Thoracic aorta (tissue), 2 donors: Measurements from ENCODE around the gene GHITM. TPM values are rescaled to one million over a fixed set of nuclear protein-coding genes. Genes with fewer than 3 reads are reported as not detected.

Experiments used
- ATAC-seq: fragments of 150-250 bp; one replicate; pipeline ENCODE4 v1.8.0; 2017; ENCODE audit warnings: low read depth; ENCODE audit not compliant: insufficient number of reproducible peaks, low FRiP score
- DNase-seq: peaks from one replicate; pipeline ENCODE4 v3.0.0-alpha.2; 2020; ENCODE audit warnings: low spot score
- H3K27ac ChIP-seq, 2 donors: fragments of 200-600 bp; sonication (generic); 1 replicate in 1 of 2; 2 replicates in 1 of 2; pipeline ENCODE4 v1.5.1; 2016; ENCODE audit warnings: mild to moderate bottlenecking in 2 of 2, moderate library complexity in 2 of 2
- H3K27me3 ChIP-seq: fragments of 200-600 bp; sonication (generic); replicated peaks from 2 replicates; pipeline ENCODE4 v1.6.0; 2016; ENCODE audit warnings: mild to moderate bottlenecking; ENCODE audit not compliant: insufficient read depth
- H3K36me3 ChIP-seq: fragments of 200-600 bp; sonication (generic); one replicate; pipeline ENCODE4 v1.5.1; 2016
- H3K4me1 ChIP-seq, 2 donors: fragments of 200-600 bp; sonication (generic); 1 replicate in 1 of 2; 2 replicates in 1 of 2; pipeline versions ENCODE4 v1.5.1 to v1.6.0; 2016; ENCODE audit warnings: low read depth in 2 of 2, mild to moderate bottlenecking in 1 of 2; ENCODE audit not compliant: control insufficient read depth in 1 of 2
- H3K4me3 ChIP-seq: fragments of 200-600 bp; sonication (generic); 2 replicates; pipeline ENCODE4 v1.5.1; 2016; ENCODE audit warnings: mild to moderate bottlenecking
- H3K9me3 ChIP-seq: fragments of 200-600 bp; sonication (generic); 2 replicates; pipeline ENCODE4 v1.5.1; 2016
- total RNA-seq, 2 donors: library from RNA; depleted of rRNA; stranded (reverse); fragments of >200 nt; gene quantifications; one replicate each; pipeline versions ENCODE4 v1.1.0 to v1.2.3, GENCODE V29; 2016
- TF ChIP-seq, protein P1 (sequence below): fragments of 200-600 bp; sonication (generic); IDR thresholded peaks from one replicate; pipeline ENCODE4 v1.5.1; 2019; ENCODE audit warnings: antibody characterized with exemption

GHITM gene
- total RNA-seq, 2 donors from 2014 or later = 114 to 116 TPM

GRCh38 chr10:84197643-84198042 lies 58.3 kb downstream of the GHITM start:
- no peak for ATAC-seq
- TF ChIP-seq, protein P1, sequence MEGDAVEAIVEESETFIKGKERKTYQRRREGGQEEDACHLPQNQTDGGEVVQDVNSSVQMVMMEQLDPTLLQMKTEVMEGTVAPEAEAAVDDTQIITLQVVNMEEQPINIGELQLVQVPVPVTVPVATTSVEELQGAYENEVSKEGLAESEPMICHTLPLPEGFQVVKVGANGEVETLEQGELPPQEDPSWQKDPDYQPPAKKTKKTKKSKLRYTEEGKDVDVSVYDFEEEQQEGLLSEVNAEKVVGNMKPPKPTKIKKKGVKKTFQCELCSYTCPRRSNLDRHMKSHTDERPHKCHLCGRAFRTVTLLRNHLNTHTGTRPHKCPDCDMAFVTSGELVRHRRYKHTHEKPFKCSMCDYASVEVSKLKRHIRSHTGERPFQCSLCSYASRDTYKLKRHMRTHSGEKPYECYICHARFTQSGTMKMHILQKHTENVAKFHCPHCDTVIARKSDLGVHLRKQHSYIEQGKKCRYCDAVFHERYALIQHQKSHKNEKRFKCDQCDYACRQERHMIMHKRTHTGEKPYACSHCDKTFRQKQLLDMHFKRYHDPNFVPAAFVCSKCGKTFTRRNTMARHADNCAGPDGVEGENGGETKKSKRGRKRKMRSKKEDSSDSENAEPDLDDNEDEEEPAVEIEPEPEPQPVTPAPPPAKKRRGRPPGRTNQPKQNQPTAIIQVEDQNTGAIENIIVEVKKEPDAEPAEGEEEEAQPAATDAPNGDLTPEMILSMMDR = no peak
- peaks cover 6 to 14% of the 10 kb centered on the region in 2 donors for H3K4me1 ChIP-seq
- no peak for DNase-seq
- H3K9me3 ChIP-seq = no peaks in the 10 kb centered on the region
- H3K36me3 ChIP-seq = no peaks in the 10 kb centered on the region
- no peak overlapping the region for H3K4me3 ChIP-seq
- H3K27ac ChIP-seq = no peak overlapping the region
- no peaks in the 10 kb centered on the region for H3K27me3 ChIP-seq

DNA sequence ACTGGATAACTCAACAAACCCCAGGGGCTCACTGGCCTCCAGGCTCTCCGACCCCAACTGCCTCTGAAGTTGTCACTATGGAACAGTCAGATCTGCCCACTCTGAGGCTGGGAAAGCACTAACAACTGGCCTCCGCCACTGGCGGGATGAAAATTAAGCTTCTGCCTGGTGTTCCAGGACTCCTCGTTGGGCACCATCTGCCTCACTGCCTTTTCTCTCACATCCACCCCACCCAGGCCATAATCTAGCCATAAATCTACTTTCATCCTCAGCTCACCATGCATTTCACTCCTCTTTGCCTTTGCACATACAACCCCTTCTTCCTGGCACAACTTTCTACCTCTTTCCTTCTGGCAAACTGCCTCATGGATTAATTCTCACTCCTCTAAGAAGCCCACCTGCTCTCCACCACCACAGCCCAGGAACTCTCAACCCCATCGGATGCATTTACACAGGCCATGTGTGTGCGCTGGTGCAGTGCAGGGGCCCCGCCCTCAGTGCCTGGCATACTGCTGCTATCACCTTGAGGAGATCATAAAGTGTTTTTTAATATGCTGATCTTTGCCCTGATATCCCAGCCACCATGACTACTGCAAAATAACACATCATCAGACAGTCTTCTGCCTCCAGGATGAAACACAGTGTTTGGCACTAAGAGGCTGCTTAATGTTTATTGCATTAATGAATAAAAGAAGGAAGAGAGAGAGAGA lies 59.1 kb downstream of the GHITM start:
- Histone ChIP-seq H3K4me3 (no peak overlapping the region), H3K4me1 (peaks cover 6 to 14% of the 10 kb centered on the region in 2 donors), H3K36me3 (no peaks in the 10 kb centered on the region), H3K9me3 (no peaks in the 10 kb centered on the region), H3K27ac (no peak overlapping the region), H3K27me3 (no peaks in the 10 kb centered on the region)
- TF ChIP-seq, protein P1 = no peak
- ATAC-seq (no peak), DNase-seq (no peak)

DNA sequence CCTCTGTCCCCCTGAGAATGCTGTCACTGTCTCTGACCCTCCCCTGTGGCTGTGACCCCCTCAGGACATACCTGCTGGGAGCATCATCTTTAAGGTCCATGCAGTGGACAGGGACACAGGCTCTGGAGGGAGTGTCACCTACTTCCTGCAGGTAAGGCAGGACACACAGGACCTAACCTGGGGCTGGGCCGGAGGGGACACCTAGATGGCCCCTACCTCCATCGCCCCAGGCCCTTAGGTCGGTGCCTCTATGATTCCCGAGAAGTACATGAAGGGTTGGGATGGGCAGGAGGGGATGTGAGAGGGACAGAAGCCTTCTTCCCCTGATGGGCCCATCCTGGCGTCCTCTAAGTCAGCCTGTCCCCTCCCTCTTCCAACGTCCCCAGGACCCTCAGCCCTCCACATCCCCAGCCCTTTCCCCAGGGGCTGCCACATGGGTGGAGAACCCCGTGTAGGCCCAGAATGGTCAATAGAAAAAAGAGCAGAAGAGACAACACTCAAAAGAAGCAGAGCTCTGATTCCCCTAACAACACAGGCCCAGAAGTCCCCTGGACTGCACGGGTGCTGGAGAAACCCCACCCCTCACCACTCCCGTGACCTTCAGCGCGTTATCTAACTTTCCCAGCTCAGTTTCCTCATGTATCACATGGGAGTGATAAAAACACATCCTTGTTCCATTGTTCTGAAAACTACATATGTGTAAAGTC lies 61.4 kb downstream of the GHITM start:
- ATAC-seq (no peak), DNase-seq (no peak)
- Histone ChIP-seq H3K9me3 (no peaks in the 10 kb centered on the region), H3K27me3 (no peaks in the 10 kb centered on the region), H3K36me3 (no peaks in the 10 kb centered on the region), H3K27ac (no peak overlapping the region), H3K4me3 (no peak overlapping the region), H3K4me1 (no peaks in the 10 kb centered on the region)
- TF ChIP-seq, protein P1 = no peak

DNA sequence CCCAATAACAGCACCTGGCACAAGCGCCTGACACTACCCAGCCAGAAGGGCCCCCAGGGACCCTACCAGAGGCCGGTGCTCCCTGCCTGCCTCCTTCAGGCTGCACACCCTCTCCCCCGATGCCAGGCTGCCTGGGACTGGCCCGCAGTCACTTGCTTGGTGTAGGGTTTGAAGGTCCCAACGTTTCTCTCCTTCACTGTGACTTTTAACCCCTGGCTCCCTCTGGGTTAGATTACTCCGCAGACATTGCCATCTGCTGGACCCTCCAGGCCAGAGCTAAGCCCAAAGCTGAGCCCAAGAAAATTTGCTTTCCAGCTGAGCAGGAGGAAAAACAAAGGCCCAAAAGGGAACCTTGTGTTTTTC lies 61.9 kb downstream of the GHITM start:
- Histone ChIP-seq H3K27ac (no peak overlapping the region), H3K4me1 (no peaks in the 10 kb centered on the region), H3K36me3 (no peaks in the 10 kb centered on the region), H3K4me3 (no peak overlapping the region), H3K27me3 (no peaks in the 10 kb centered on the region), H3K9me3 (no peaks in the 10 kb centered on the region)
- TF ChIP-seq, protein P1 = no peak
- ATAC-seq (no peak), DNase-seq (no peak)

- Histone ChIP-seq H3K4me3 (no peak overlapping the region), H3K4me1 (no peaks in the 10 kb centered on the region), H3K27ac (no peak overlapping the region), H3K9me3 (no peaks in the 10 kb centered on the region), H3K36me3 (no peaks in the 10 kb centered on the region), H3K27me3 (no peaks in the 10 kb centered on the region)
- TF ChIP-seq, protein P1 = no peak
- ATAC-seq (no peak), DNase-seq (no peak)
These were observed 62.4 kb downstream of the GHITM start for GRCh38 chr10:84201682-84202081.
